HepG2 (cell line): ENCODE measurements around the gene LEPROT. TPM values are rescaled to one million over a fixed set of nuclear protein-coding genes. Genes with fewer than 3 reads are reported as not detected.
A peak's percentile ranks its signal among the peaks of the same experiment; 100 is the strongest.

Source experiments
- FOXA3 ChIP-seq: IDR thresholded peaks from 2 replicates; pipeline ENCODE4 v1.6.1; 2016; ENCODE audit warnings: missing genetic modification reagents, missing compliant biosample characterization
- GATAD1 ChIP-seq: IDR thresholded peaks from 2 replicates; pipeline ENCODE4 v1.6.1; 2016; ENCODE audit warnings: missing genetic modification reagents, missing compliant biosample characterization
- IKZF4 ChIP-seq: sonication (generic); formaldehyde crosslinking; IDR thresholded peaks from 2 replicates; pipeline ENCODE4 v1.5.1; 2020; ENCODE audit warnings: borderline replicate concordance, mild to moderate bottlenecking, low read depth, missing genetic modification reagents; ENCODE audit errors: not compliant biosample characterization
- MAF1 ChIP-seq: sonication (generic); formaldehyde crosslinking; IDR thresholded peaks from 2 replicates; pipeline ENCODE4 v1.5.0; 2020; ENCODE audit warnings: missing genetic modification reagents, borderline replicate concordance
- NAIF1 ChIP-seq: sonication (generic); formaldehyde crosslinking; IDR thresholded peaks from 2 replicates; pipeline ENCODE4 v1.5.0; 2020; ENCODE audit warnings: mild to moderate bottlenecking, missing genetic modification reagents, borderline replicate concordance
- NONO ChIP-seq, 2 experiments: fragments of 450-650 bp in 1 of 2; sonication (generic) in 1 of 2; formaldehyde crosslinking in 1 of 2; IDR thresholded peaks in 1 of 2; conservative IDR thresholded peaks in 1 of 2; 2 replicates each; pipeline versions ENCODE4 v1.6.1 to v1.8.0; 2017 to 2022; ENCODE audit warnings: mild to moderate bottlenecking in 1 of 2, missing genetic modification reagents in 1 of 2, moderate library complexity in 1 of 2
- PHF21A ChIP-seq: sonication (generic); formaldehyde crosslinking; IDR thresholded peaks from 2 replicates; pipeline ENCODE4 v1.5.0; 2020; ENCODE audit warnings: mild to moderate bottlenecking, missing genetic modification reagents
- PPARG ChIP-seq: conservative IDR thresholded peaks from 2 replicates; pipeline ENCODE4 v1.6.1; 2016; ENCODE audit warnings: missing biosample characterization, missing genetic modification reagents
- SAP130 ChIP-seq: IDR thresholded peaks from 2 replicates; pipeline ENCODE4 v1.6.1; 2016; ENCODE audit warnings: low read depth
- SKI ChIP-seq: fragments of 450-650 bp; IDR thresholded peaks from one replicate; pipeline ENCODE4 v1.6.1; 2018; ENCODE audit warnings: mild to moderate bottlenecking; ENCODE audit not compliant: partially characterized antibody
- SOX6 ChIP-seq, 2 experiments: fragments of 450-650 bp in 1 of 2; sonication (generic) in 1 of 2; formaldehyde crosslinking in 1 of 2; IDR thresholded peaks; 2 replicates each; pipeline versions ENCODE4 v1.4.0 to v1.6.1; 2017 to 2020; ENCODE audit warnings: antibody characterized with exemption in 1 of 2, mild to moderate bottlenecking in 1 of 2, missing genetic modification reagents in 1 of 2
- TGIF2 ChIP-seq: IDR thresholded peaks from 2 replicates; pipeline ENCODE4 v1.6.1; 2016; ENCODE audit warnings: control low read depth, missing compliant biosample characterization
- ZFYVE20 ChIP-seq: sonication (generic); formaldehyde crosslinking; IDR thresholded peaks from 2 replicates; pipeline ENCODE4 v1.8.0; 2023; ENCODE audit warnings: low read depth, mild to moderate bottlenecking, moderate library complexity, missing genetic modification reagents, borderline replicate concordance
- ZNF12 ChIP-seq: sonication (generic); formaldehyde crosslinking; IDR thresholded peaks from 2 replicates; pipeline ENCODE4 v1.5.0; 2020; ENCODE audit warnings: missing genetic modification reagents
- ZNF558 ChIP-seq: sonication (generic); formaldehyde crosslinking; IDR thresholded peaks from 2 replicates; pipeline ENCODE4 v1.9.0; 2022; ENCODE audit warnings: mild to moderate bottlenecking, missing genetic modification reagents, borderline replicate concordance
- ZNF598 ChIP-seq: sonication (generic); formaldehyde crosslinking; IDR thresholded peaks from 2 replicates; pipeline ENCODE4 v1.5.1; 2020; ENCODE audit warnings: mild to moderate bottlenecking, missing genetic modification reagents, borderline replicate concordance
- ZNF616 ChIP-seq: sonication (generic); formaldehyde crosslinking; IDR thresholded peaks from 2 replicates; pipeline ENCODE4 v1.5.0; 2020; ENCODE audit warnings: low read depth, mild to moderate bottlenecking, missing genetic modification reagents
- ZNF720 ChIP-seq: sonication (generic); formaldehyde crosslinking; IDR thresholded peaks from 2 replicates; pipeline ENCODE4 v1.4.0; 2020; ENCODE audit warnings: missing genetic modification reagents
- ZNF724P ChIP-seq: sonication (generic); formaldehyde crosslinking; IDR thresholded peaks from 2 replicates; pipeline ENCODE4 v1.8.0; 2022; ENCODE audit warnings: missing genetic modification reagents, borderline replicate concordance
- polyA plus RNA-seq, 8 experiments: library from polyadenylated mRNA; depleted of rRNA in 3 of 8; stranded (reverse) in 7 of 8; unstranded in 1 of 8; fragments of >200 nt; fragmentation: Illumina TruSeq in 4 of 8; extraction: Trizol in 4 of 8; gene quantifications; 2 replicates each; pipeline versions ENCODE4 v1.2.1 to v1.2.3, GENCODE V29; 2011 to 2016; ENCODE audit warnings: low read depth in 4 of 8, missing spikeins in 1 of 8, mixed read lengths in 1 of 8; ENCODE audit not compliant: insufficient read depth in 1 of 8
- total RNA-seq, 5 experiments: library from RNA; depleted of rRNA; stranded (reverse); fragments of >200 nt; fragmentation: Illumina TruSeq; extraction: Trizol; gene quantifications; 2 replicates each; pipeline ENCODE4 v1.2.3, GENCODE V29; 2016; ENCODE audit warnings: low read depth in 1 of 5
- TF ChIP-seq, protein P1 (sequence below): sonication (generic); formaldehyde crosslinking; IDR thresholded peaks from 2 replicates; pipeline ENCODE4 v1.5.0; 2020; ENCODE audit warnings: missing genetic modification reagents
- TF ChIP-seq, protein P2 (sequence below): sonication (generic); formaldehyde crosslinking; IDR thresholded peaks from 2 replicates; pipeline ENCODE4 v1.8.1; 2023; ENCODE audit warnings: mild to moderate bottlenecking, moderate library complexity, missing genetic modification reagents
- TF ChIP-seq, protein P3 (sequence below): conservative IDR thresholded peaks from 2 replicates; pipeline ENCODE4 v1.6.1; 2018; ENCODE audit warnings: missing genetic modification reagents
- TF ChIP-seq, protein P4 (sequence below): sonication (generic); formaldehyde crosslinking; IDR thresholded peaks from 2 replicates; pipeline ENCODE4 v1.5.0; 2020; ENCODE audit warnings: missing genetic modification reagents
- TF ChIP-seq, protein P5 (sequence below): sonication (generic); formaldehyde crosslinking; IDR thresholded peaks from 2 replicates; pipeline ENCODE4 v1.5.0; 2020; ENCODE audit warnings: mild to moderate bottlenecking, missing genetic modification reagents, moderate library complexity
- TF ChIP-seq, protein P6 (sequence below): sonication (generic); formaldehyde crosslinking; IDR thresholded peaks from 2 replicates; pipeline ENCODE4 v1.5.0; 2020; ENCODE audit warnings: mild to moderate bottlenecking, low read depth, missing genetic modification reagents, borderline replicate concordance

LEPROT gene
- total and polyA plus RNA-seq, 2 of the 13 experiments (the other 11 are each of a cell fraction or from before 2014, with no cell fraction given): 36.8 to 51.4 TPM

DNA sequence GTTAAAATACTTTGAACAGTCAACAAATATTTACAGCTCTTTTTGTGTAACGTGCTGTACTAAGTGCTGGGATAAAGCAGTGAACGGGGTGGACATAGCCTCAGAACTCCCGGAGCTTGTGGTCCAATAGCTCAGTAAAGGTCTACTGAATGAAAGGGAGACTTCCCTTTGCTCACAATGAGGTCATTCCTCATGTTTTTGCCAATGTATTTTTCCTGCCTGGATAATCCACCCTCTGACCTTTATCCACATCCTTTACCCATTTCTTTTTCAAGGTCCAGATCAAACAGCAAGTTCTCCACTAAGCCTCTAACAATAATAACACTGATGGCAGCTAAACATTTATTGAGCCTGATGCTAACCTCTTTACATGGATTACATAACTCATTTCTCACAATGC is 55.9 kb downstream of the LEPROT start (continued):
- TF ChIP-seq, protein P1, sequence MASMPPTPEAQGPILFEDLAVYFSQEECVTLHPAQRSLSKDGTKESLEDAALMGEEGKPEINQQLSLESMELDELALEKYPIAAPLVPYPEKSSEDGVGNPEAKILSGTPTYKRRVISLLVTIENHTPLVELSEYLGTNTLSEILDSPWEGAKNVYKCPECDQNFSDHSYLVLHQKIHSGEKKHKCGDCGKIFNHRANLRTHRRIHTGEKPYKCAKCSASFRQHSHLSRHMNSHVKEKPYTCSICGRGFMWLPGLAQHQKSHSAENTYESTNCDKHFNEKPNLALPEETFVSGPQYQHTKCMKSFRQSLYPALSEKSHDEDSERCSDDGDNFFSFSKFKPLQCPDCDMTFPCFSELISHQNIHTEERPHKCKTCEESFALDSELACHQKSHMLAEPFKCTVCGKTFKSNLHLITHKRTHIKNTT (CRISPR knock-in tag): no peak
- TF ChIP-seq ZNF12 (CRISPR knock-in tag): no peak
- TF ChIP-seq, protein P2, sequence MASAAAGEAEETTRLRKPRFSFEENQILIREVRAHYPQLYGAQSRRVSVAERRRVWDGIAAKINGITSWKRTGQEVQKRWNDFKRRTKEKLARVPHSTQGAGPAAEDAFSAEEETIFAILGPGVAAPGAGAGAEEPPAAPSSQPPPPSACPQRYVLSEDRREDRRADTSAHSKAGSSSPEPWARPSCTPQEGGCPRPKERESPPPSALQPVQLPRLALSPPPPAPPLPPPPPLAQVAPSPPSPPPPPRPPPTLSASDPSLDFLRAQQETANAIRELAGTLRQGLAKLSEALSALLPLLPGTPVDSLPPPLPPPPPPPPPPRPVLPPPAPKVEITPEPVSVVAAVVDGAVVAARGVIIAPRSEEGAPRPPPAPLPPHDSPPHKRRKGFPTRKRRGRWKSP: no peak
- TF ChIP-seq NAIF1: 0 out of 2 replicates have a peak, but pooled peaks have one; percentile 16
- TF ChIP-seq, protein P3, sequence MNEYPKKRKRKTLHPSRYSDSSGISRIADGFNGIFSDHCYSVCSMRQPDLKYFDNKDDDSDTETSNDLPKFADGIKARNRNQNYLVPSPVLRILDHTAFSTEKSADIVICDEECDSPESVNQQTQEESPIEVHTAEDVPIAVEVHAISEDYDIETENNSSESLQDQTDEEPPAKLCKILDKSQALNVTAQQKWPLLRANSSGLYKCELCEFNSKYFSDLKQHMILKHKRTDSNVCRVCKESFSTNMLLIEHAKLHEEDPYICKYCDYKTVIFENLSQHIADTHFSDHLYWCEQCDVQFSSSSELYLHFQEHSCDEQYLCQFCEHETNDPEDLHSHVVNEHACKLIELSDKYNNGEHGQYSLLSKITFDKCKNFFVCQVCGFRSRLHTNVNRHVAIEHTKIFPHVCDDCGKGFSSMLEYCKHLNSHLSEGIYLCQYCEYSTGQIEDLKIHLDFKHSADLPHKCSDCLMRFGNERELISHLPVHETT (CRISPR knock-in tag): no peak
- TF ChIP-seq NONO (IDR thresholded peaks at IDR 0.05): no peak
- TF ChIP-seq NONO (CRISPR knock-in tag; conservative IDR thresholded peaks at IDR 0.05): no peak
- TF ChIP-seq MAF1 (CRISPR knock-in tag): no peak
- no peak for TF ChIP-seq ZNF720 (CRISPR knock-in tag)
- TF ChIP-seq FOXA3 (CRISPR knock-in tag): peak; percentile 34; the same call in 1 of the 2 replicates
- no peak for TF ChIP-seq ZNF616 (CRISPR knock-in tag)
- TF ChIP-seq ZNF558 (CRISPR knock-in tag): no peak
- TF ChIP-seq, protein P4, sequence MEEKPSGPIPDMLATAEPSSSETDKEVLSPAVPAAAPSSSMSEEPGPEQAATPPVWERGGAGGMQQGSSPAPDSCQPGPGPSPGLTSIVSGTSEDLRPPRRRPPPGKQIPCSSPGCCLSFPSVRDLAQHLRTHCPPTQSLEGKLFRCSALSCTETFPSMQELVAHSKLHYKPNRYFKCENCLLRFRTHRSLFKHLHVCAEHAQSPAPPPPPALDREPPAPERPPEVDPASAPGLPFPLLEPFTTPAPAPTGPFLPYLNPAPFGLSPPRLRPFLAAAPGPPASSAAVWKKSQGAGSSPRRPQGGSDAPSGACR (CRISPR knock-in tag): no peak
- TF ChIP-seq, protein P5, sequence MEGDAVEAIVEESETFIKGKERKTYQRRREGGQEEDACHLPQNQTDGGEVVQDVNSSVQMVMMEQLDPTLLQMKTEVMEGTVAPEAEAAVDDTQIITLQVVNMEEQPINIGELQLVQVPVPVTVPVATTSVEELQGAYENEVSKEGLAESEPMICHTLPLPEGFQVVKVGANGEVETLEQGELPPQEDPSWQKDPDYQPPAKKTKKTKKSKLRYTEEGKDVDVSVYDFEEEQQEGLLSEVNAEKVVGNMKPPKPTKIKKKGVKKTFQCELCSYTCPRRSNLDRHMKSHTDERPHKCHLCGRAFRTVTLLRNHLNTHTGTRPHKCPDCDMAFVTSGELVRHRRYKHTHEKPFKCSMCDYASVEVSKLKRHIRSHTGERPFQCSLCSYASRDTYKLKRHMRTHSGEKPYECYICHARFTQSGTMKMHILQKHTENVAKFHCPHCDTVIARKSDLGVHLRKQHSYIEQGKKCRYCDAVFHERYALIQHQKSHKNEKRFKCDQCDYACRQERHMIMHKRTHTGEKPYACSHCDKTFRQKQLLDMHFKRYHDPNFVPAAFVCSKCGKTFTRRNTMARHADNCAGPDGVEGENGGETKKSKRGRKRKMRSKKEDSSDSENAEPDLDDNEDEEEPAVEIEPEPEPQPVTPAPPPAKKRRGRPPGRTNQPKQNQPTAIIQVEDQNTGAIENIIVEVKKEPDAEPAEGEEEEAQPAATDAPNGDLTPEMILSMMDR (CRISPR knock-in tag): no peak
- TF ChIP-seq SOX6 (IDR thresholded peaks at IDR 0.05): no peak
- peak; percentile 80 for TF ChIP-seq SOX6 (CRISPR knock-in tag; IDR thresholded peaks at IDR 0.05)
- TF ChIP-seq, protein P6, sequence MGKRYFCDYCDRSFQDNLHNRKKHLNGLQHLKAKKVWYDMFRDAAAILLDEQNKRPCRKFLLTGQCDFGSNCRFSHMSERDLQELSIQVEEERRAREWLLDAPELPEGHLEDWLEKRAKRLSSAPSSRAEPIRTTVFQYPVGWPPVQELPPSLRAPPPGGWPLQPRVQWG (CRISPR knock-in tag): no peak
- TF ChIP-seq SKI: no peak
- TF ChIP-seq ZFYVE20: no peak
- TF ChIP-seq ZNF724P: no peak
- TF ChIP-seq PHF21A (CRISPR knock-in tag): no peak
- TF ChIP-seq TGIF2 (CRISPR knock-in tag): no peak
- TF ChIP-seq ZNF598 (CRISPR knock-in tag): no peak
- peak; percentile 67 for TF ChIP-seq SAP130
- TF ChIP-seq GATAD1: no peak
- peak; percentile 90 for TF ChIP-seq PPARG (CRISPR knock-in tag)
- TF ChIP-seq IKZF4 (CRISPR knock-in tag): no peak
